ENCODE data around the gene BABAM2.

Gene BABAM2

DNA sequence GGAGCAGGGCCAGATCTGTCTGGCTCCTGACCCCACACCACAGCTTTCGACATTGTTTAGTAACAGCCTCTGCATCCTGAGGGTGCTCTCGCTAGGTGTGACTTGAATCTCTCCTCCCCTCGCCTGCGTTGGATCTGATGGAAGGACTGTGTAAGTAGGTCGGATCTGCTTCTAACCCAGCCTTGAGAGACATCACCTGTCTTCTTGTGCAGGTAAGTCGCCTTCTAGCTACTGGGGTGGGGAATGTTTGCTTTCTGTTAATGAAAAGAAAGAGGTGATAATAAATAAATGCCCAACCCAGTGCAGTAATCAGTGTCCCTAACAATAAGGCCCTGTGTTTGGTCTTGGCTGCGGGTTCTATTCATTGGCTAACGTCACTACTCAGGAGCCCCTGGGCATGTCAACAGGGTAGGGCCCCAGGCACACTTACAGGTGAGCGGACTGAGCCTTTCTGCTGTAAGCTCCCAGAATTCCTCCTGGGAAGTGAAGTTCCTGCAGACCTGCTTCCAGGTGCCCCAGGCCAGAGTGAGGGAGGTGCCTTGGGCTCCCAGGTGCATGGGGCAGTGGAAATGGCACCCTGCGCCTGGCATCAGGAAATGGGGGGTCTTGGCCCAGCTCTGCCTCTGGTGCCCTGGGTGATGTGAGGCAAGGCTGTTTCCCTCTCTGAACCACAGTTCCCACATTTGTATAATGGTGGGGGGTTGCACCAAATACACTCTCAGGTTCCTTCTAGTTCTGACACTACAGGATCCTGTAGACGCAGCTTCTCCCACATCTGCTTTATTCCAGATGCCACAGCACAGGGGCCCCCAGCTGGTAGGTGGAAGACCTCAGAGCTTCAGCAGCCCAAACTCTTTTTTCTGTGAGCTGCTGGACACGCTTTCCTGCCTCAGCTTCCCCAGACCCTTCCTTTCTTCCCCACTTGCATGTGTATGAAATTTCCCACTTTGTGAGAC is 491.0 kb downstream of the BABAM2 start:
- Histone ChIP-seq H3K27ac (no peak overlapping the region), H2AFZ (no peak overlapping the region), H3K4me1 (no peaks in the 10 kb centered on the region)

DNA sequence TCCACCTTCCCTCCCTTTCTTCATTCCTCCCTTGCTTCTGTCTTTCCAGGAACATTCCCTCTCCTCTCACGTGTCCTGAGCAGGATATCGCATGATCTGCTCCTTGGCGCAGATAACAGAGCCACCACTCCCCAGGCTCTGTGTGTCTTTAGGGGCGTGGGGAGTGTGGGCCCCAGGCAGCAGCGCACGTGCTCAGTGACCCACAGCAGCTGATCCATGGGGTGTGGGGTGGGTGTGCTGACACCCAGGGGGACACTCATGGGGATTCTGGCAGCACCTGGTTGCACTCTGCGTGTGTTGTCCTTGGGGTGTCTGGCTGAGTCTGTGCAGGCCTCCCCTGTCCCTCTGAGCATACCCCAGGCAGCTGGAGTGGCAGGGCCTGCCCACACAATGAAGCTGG is 492.2 kb downstream of the BABAM2 start:
- no peaks in the 10 kb centered on the region for H3K79me2 ChIP-seq
- TF ChIP-seq, protein P1, sequence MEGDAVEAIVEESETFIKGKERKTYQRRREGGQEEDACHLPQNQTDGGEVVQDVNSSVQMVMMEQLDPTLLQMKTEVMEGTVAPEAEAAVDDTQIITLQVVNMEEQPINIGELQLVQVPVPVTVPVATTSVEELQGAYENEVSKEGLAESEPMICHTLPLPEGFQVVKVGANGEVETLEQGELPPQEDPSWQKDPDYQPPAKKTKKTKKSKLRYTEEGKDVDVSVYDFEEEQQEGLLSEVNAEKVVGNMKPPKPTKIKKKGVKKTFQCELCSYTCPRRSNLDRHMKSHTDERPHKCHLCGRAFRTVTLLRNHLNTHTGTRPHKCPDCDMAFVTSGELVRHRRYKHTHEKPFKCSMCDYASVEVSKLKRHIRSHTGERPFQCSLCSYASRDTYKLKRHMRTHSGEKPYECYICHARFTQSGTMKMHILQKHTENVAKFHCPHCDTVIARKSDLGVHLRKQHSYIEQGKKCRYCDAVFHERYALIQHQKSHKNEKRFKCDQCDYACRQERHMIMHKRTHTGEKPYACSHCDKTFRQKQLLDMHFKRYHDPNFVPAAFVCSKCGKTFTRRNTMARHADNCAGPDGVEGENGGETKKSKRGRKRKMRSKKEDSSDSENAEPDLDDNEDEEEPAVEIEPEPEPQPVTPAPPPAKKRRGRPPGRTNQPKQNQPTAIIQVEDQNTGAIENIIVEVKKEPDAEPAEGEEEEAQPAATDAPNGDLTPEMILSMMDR (IDR thresholded peaks at IDR 0.05) = no peak
- no peak overlapping the region for H2AFZ ChIP-seq
- no peak overlapping the region for H3K4me3 ChIP-seq (ENCODE audit: low read depth, low read length)
- H3K27ac ChIP-seq = no peak overlapping the region
- H3K9ac ChIP-seq = no peak overlapping the region
- H3K27me3 ChIP-seq (ENCODE audit: control insufficient read depth, insufficient read depth, low read length) = no peaks in the 10 kb centered on the region
- H3K4me1 ChIP-seq = no peaks in the 10 kb centered on the region
- no peaks in the 10 kb centered on the region for H3K36me3 ChIP-seq (ENCODE audit: control insufficient read depth, insufficient read depth, low read length)
- H3K9me3 ChIP-seq (ENCODE audit: control insufficient read depth, low read length) = no peaks in the 10 kb centered on the region
- H3K4me2 ChIP-seq (ENCODE audit: low read length) = no peak overlapping the region

More for the DNA sequence above, 491.0 kb downstream of the BABAM2 start:
- Histone ChIP-seq H3K27me3 (ENCODE audit: control insufficient read depth, insufficient read depth, low read length) (no peaks in the 10 kb centered on the region), H3K79me2 (no peaks in the 10 kb centered on the region), H3K9me3 (ENCODE audit: control insufficient read depth, low read length) (no peaks in the 10 kb centered on the region), H3K36me3 (ENCODE audit: control insufficient read depth, insufficient read depth, low read length) (no peaks in the 10 kb centered on the region), H3K4me3 (ENCODE audit: low read depth, low read length) (no peak overlapping the region), H3K9ac (no peak overlapping the region), H3K4me2 (ENCODE audit: low read length) (no peak overlapping the region)
- TF ChIP-seq, protein P1 (IDR thresholded peaks at IDR 0.05) = no peak

DNA sequence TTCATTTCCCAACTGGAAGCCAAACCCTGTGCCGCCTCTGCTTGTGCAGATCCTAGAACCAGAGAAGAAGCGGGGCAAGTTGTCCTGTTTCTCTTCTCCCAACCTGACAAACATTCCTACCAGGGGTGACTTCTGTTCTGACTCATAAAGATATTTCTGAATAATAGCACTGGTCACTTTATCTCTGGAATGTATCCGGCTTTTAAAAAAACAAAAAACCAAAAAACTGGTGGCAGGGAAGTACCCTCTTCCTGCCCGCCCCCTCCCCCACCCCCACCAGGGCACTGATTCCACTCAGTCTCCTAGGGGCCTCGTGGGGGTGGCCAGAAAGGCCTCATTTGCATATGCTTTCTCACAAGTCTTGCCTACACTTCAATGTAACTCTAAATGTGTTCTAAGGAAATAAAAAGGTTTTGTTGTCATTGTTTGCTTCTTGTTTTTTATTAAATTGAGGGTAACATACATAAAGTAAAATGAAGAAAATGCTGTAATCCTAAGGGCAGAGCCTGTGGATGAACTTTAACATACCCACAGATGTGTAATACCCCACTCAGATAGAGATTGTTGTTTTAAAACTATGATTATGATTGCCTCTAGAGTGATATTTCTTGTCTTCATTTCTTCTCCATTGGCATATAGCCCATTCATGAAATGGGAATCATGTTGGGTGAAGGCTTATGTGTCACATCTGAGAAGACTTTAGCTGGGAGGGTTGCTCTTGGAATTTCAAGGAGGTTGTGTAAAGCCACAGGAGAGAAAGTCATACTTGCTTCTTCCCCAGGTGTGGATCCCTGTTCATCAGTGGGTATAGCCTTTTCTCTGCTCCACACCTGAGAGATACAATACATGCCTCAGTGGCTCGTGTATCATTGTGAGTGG is 496.8 kb downstream of the BABAM2 start:
- Histone ChIP-seq H3K9ac (no peak overlapping the region), H3K9me3 (ENCODE audit: control insufficient read depth, low read length) (no peaks in the 10 kb centered on the region), H3K27me3 (ENCODE audit: control insufficient read depth, insufficient read depth, low read length) (no peaks in the 10 kb centered on the region), H3K27ac (no peak overlapping the region), H3K4me1 (peaks cover 9% of the 10 kb centered on the region), H3K4me2 (ENCODE audit: low read length) (no peak overlapping the region), H3K79me2 (no peaks in the 10 kb centered on the region), H3K36me3 (ENCODE audit: control insufficient read depth, insufficient read depth, low read length) (no peaks in the 10 kb centered on the region), H3K4me3 (ENCODE audit: low read depth, low read length) (no peak overlapping the region), H2AFZ (no peak overlapping the region)
- TF ChIP-seq, protein P1 (IDR thresholded peaks at IDR 0.05) = no peak

Data from parathyroid adenoma (tissue), 2 donors.